ENCODE measurements around the gene PRPF6.

The PRPF6 gene

GRCh38 chr20:64077541-64077875 is 96.6 kb downstream of the PRPF6 start:
- no peak for DNase-seq (ENCODE audit: low read depth, low spot score)

- DNase-seq (ENCODE audit: low read depth, low spot score): no peak
These were observed 97.1 kb downstream of the PRPF6 start for GRCh38 chr20:64077876-64078551.

DNA sequence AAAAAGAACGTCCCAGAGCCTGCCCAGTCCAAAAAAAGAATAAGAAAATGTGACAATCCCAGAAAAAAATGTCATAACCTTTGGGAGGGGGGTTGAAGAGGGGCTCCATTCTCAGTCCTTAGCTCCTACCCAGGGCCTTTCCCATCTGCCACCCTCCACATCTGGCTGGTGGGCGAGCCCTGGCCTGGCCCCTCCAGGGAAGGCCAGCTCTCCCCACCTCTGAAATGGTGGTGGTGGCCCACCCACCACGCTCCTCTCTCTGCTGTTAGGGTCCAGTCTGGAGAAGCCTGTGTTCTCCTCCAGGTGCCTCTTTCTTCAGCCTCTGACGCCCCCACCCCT is 98.0 kb downstream of the PRPF6 start:
- DNase-seq (ENCODE audit: low read depth, low spot score): no peak

DNA sequence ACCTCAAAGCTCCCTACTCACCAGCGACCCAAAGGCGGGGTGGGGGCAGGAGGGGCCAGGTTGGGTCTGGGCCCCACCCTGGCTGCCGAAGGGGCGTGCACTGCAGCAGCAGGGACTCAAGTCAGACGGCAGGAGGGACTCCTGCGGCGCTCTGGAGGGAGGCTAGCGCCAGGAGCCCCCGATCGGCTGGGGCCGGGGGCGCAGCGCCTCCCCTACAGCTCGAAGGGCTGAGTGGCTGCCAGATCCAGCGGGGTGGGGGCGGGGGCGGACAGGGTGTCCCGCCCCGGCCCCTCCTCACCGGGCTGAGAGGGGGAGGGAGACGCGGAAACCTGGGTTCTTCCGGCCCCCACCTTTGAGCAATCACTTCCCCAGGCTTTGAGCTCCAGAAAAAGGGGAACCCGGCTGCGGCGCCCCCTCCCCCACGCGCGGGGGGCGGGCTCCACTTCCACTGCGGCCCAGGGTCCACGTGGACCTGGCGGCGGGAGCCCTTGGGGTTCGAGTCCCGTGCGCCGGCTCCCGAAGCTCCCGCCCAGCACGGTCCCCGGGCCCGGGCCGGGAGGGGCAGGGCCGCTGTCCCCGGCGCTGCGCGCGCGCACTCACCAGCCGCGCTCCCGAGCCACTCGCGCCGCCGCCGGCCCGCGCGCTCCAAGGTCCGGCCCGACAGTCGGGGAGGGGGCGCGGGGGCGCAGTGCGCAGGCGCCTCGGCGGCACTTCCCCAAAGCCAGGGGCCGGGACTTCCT is 98.5 kb downstream of the PRPF6 start, which contains the start of gene RGS19:
TSS of gene RGS19 (minus strand) at position 246 of the 740 bp plus-strand sequence. CDS start 2,632 bp downstream, outside the sequence.
- DNase-seq (ENCODE audit: low read depth, low spot score): no peak

DNA sequence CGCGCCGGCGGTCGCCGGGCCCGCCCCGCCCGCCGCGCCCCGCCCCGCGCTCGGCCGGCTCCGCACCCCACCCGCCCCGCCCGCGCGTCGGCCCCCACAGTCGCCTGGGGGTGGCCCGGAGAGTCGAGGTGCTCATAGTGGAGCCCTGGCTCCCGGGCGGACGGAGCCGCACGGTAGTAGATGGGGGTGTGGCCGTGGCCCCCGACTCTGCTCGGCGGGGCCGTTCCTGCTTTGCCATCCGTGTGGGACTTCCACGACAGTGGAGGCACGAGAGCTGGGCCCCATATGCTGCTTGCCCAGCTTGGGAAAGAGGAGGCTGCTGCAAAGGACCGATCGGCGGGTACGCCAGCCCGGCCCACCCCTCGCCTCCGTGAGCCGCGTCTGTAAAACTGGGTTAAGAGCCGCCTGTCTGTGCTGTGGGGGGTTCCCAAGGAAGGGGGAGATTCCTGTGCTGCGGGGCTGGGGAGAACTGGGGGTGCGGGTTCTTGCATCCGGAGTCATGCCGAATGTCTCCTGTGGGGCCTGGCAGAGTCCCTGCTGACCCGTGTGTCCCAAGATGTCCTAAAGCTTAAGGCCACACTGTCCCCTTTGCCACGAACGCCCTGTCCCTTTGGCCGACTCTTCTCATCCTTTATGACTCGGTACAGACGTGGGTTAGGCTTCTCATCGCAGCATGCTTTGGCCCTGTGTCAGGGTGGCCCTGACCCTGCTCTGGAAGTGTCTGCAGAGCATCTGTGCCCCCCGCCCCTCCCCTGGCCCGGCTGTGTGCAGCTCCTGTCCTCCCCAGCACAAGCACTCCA is 99.3 kb downstream of the PRPF6 start, which contains the start of gene OPRL1:
TSS of gene OPRL1 (plus strand) at position 70 of the 800 bp plus-strand sequence. CDS start 12,639 bp downstream, outside the sequence.
- DNase-seq (ENCODE audit: low read depth, low spot score): no peak

DNA sequence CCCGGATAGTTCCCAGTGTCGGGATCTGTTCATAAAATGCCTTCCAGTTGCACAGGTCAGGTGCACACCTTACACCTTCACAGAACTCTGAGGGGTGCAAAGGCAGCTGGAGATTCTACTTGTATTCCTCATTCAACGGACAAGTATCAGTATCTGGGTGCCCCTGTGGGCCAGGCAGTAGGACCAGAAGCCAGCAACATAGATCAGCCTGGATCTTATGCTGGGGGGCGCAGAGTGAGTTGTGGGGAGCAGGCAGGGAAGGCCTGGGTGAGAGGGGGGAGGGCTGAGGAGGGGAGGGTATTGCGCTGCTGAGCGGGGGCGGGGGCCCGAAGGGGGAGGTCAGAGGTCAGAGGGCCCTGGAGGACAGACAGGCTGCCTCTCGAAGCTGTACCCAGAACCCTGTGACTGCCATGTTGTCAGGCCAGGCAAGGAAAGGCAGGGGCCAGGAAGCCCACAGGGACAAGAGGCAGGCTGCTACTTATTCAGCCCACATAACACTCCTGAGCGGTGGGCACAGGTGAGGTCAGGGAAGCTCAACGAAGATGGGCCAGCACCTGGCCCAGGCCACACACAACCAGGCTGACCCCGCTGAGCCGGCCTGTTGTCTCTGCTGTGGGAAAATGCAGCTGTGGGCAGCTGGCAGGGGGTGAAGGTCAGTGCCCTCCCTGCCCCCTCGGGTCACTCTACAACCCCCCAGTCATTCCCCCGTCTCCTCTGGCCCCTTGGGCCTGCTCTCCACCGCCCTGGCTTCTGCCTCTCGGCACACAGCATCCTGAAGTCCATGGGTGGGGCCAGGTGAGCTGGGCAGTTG is 100.1 kb downstream of the PRPF6 start:
- no peak for DNase-seq (ENCODE audit: low read depth, low spot score)

DNA sequence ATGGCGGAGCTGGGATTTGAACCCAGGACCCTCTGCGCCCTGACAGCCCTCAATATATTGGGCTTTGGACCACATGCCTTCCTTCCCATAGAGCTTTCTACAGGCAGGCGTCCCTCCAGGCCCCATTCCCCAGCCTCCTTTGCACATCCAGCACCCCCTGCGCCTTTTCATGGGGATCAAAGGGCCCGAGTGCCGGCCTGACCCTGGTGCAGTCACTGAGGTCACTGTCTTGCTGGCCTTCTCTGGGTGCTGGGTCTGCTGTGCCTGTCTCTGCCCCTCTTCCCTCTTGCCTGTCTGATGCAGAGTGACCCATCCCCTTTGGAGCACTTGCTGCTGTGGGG is 100.7 kb downstream of the PRPF6 start:
- no peak for DNase-seq (ENCODE audit: low read depth, low spot score)

DNA sequence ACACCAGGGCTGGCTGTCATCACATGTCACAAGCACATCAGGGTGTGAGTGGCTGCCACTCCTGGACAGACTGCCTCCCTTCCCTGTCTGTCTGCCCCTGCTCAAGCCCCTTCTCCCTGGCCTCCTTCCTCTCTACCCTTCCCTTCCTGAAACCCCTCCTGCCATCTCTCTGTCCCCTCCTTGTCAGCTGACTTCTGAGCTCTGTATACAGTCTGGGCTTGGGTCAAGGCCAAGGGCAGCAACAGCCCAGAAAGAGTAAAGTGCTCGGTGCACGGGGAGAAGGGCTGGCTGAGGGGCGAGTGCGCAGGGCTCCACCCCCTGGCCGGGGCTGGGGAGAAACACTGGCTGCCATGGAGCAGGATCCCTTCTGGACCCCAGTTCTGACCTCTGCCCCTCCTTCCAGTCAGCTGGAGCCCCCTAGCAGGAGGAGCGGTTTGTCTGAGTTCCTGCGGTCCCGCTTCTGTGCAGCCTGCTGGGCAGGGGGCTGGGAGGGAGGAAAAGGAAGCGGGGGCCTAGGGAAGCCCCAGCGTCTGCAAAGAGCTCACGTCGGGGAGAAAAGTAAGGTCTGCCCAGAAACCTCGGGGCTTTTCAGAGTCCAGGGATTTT is 101.3 kb downstream of the PRPF6 start:
- DNase-seq (ENCODE audit: low read depth, low spot score): no peak
